C4-2B (cell line): ENCODE data around the gene FOXF2.

Source experiments
- H3K27ac ChIP-seq: fragments of 450-650 bp; 2 replicates; pipeline ENCODE4 v1.5.1; 2017
- CTCF ChIP-seq: fragments of 450-650 bp; conservative IDR thresholded peaks from 2 replicates; pipeline ENCODE4 v1.5.1; 2017; ENCODE audit warnings: mild to moderate bottlenecking
- ZFX ChIP-seq: fragments of 450-650 bp; IDR thresholded peaks from 2 replicates; pipeline ENCODE4 v1.6.1; 2017

Gene FOXF2

GRCh38 chr6:1390946-1391799 lies 1.8 kb downstream of the FOXF2 start:
- H3K27ac ChIP-seq = no peak overlapping the region
- TF ChIP-seq CTCF = no peak
- TF ChIP-seq ZFX = no peak

GRCh38 chr6:1391800-1392309 lies 2.5 kb downstream of the FOXF2 start:
- no peak overlapping the region for H3K27ac ChIP-seq
- TF ChIP-seq CTCF (no peak), ZFX (no peak)

- no peak for TF ChIP-seq ZFX
- TF ChIP-seq CTCF = no peak
- H3K27ac ChIP-seq = no peak overlapping the region
Observed at GRCh38 chr6:1392813-1393640, 3.7 kb downstream of the FOXF2 start.

- no peak overlapping the region for H3K27ac ChIP-seq
- TF ChIP-seq ZFX (no peak), CTCF (no peak)
Observed at GRCh38 chr6:1393641-1394283, 4.4 kb downstream of the FOXF2 start.

- H3K27ac ChIP-seq = no peak overlapping the region
- no peak for TF ChIP-seq CTCF
- TF ChIP-seq ZFX = no peak
Observed at GRCh38 chr6:1394514-1395463, 5.4 kb downstream of the FOXF2 start.

- no peak overlapping the region for H3K27ac ChIP-seq
- TF ChIP-seq CTCF (no peak), ZFX (no peak)
Observed at GRCh38 chr6:1395506-1395905, 6.1 kb downstream of the FOXF2 start.
